Neuronal stem cell (in vitro differentiated cells): ENCODE results near the gene C19orf67.

Source experiments
- DNase-seq: peaks from one replicate; pipeline ENCODE4 v3.0.0-alpha.2; 2013; ENCODE audit warnings: low spot score
- H2AFZ ChIP-seq: one replicate; pipeline ENCODE4 v1.6.1; 2013; ENCODE audit warnings: mild to moderate bottlenecking, low read length, inconsistent platforms
- H2AK5ac ChIP-seq: 2 replicates; pipeline ENCODE4 v1.6.1; 2013; ENCODE audit warnings: low read depth, mild to moderate bottlenecking, inconsistent platforms, low read length, moderate library complexity, mixed read lengths
- H2BK120ac ChIP-seq: 2 replicates; pipeline ENCODE4 v1.6.1; 2013; ENCODE audit warnings: low read depth, mild to moderate bottlenecking, inconsistent platforms, low read length, moderate library complexity, mixed read lengths
- H2BK12ac ChIP-seq: one replicate; pipeline ENCODE4 v1.6.1; 2013; ENCODE audit warnings: low read length, inconsistent platforms
- H2BK15ac ChIP-seq: 2 replicates; pipeline ENCODE4 v1.6.1; 2013; ENCODE audit warnings: mild to moderate bottlenecking, low read length, inconsistent platforms, mixed read lengths
- H2BK5ac ChIP-seq: one replicate; pipeline ENCODE4 v1.6.1; 2013; ENCODE audit warnings: inconsistent platforms, mild to moderate bottlenecking, low read length, moderate library complexity
- H3K14ac ChIP-seq: one replicate; pipeline ENCODE4 v1.6.1; 2013; ENCODE audit warnings: low read length, inconsistent platforms
- H3K18ac ChIP-seq: 2 replicates; pipeline ENCODE4 v1.6.1; 2013; ENCODE audit warnings: low read length, inconsistent platforms
- H3K23ac ChIP-seq: 2 replicates; pipeline ENCODE4 v1.6.1; 2013; ENCODE audit warnings: low read depth, mild to moderate bottlenecking, mixed read lengths, low read length, inconsistent platforms; ENCODE audit not compliant: poor library complexity
- H3K27ac ChIP-seq: replicated peaks from 3 replicates; pipeline ENCODE4 v1.5.1; 2013; ENCODE audit warnings: low read length, inconsistent platforms
- H3K27me3 ChIP-seq, 3 experiments: 2 replicates each; pipeline ENCODE4 v1.6.1; 2013; ENCODE audit warnings: low read length in 3 of 3, mild to moderate bottlenecking in 2 of 3, inconsistent platforms in 1 of 3, low read depth in 1 of 3, mixed read lengths in 1 of 3, moderate library complexity in 1 of 3; ENCODE audit not compliant: control insufficient read depth in 3 of 3, insufficient read depth in 3 of 3
- H3K36me3 ChIP-seq, 2 donors: replicated peaks in 1 of 2; 2 replicates each; pipeline ENCODE4 v1.6.1; 2013; ENCODE audit warnings: low read length in 2 of 2; ENCODE audit not compliant: control insufficient read depth in 2 of 2, insufficient read depth in 2 of 2
- H3K4ac ChIP-seq: 2 replicates; pipeline ENCODE4 v1.6.1; 2013; ENCODE audit warnings: inconsistent platforms, mild to moderate bottlenecking, low read length, moderate library complexity
- H3K4me1 ChIP-seq, 2 donors: 1 replicate in 1 of 2; 2 replicates in 1 of 2; pipeline ENCODE4 v1.6.1; 2013; ENCODE audit warnings: low read length in 2 of 2, low read depth in 1 of 2; ENCODE audit not compliant: control insufficient read depth in 2 of 2, insufficient read depth in 1 of 2
- H3K4me2 ChIP-seq: one replicate; pipeline ENCODE4 v1.6.1; 2013; ENCODE audit warnings: mild to moderate bottlenecking, low read length, inconsistent platforms; ENCODE audit not compliant: insufficient read depth, poor library complexity, severe bottlenecking
- H3K4me3 ChIP-seq, 2 donors: 2 replicates each; pipeline ENCODE4 v1.5.1; 2013; ENCODE audit warnings: low read length in 2 of 2, mild to moderate bottlenecking in 2 of 2, inconsistent platforms in 1 of 2, moderate library complexity in 1 of 2
- H3K79me1 ChIP-seq: one replicate; pipeline ENCODE4 v1.6.1; 2013; ENCODE audit warnings: low read depth, mild to moderate bottlenecking, inconsistent platforms, low read length, moderate library complexity
- H3K9ac ChIP-seq: one replicate; pipeline ENCODE4 v1.6.1; 2013; ENCODE audit warnings: mild to moderate bottlenecking, low read depth, low read length, inconsistent platforms; ENCODE audit not compliant: poor library complexity
- H3K9me3 ChIP-seq, 2 donors: replicated peaks in 1 of 2; 2 replicates each; pipeline versions ENCODE3 to v1.6.1; 2013; ENCODE audit warnings: low read length in 2 of 2, mild to moderate bottlenecking in 2 of 2, inconsistent platforms in 1 of 2, low read depth in 1 of 2, mixed read lengths in 1 of 2, moderate library complexity in 1 of 2; ENCODE audit not compliant: control insufficient read depth in 2 of 2, insufficient read depth in 1 of 2
- H4K8ac ChIP-seq: one replicate; pipeline ENCODE4 v1.6.1; 2013; ENCODE audit warnings: low read depth, mild to moderate bottlenecking, inconsistent platforms, low read length, moderate library complexity
- H4K91ac ChIP-seq: one replicate; pipeline ENCODE4 v1.6.1; 2013; ENCODE audit warnings: low read length, low read depth, mild to moderate bottlenecking, inconsistent platforms; ENCODE audit not compliant: poor library complexity
- WGBS, 2 donors: extraction: QIAGEN DNeasy Blood & Tissue Kit; methylation state at CpG; one replicate each; pipeline ENCODE4 v1.1.7; 2013; ENCODE audit warnings: missing lambda C conversion rate in 2 of 2, mixed read lengths in 1 of 2; ENCODE audit not compliant: insufficient read length in 2 of 2, insufficient replicate concordance in 1 of 2; ENCODE audit errors: extremely low coverage in 2 of 2; 5-methylcytosine and 5-hydroxymethylcytosine counted together

The C19orf67 gene

GRCh38 chr19:14061751-14062557 is 23.6 kb downstream of the C19orf67 start, which contains the start of gene PALM3:
Gene PALM3, minus strand, starts transcription at chr19:14062076. Its CDS starts 96 bp downstream, at chr19:14061980.
- Histone ChIP-seq H3K4me3 (no peak within 1 kb of the TSS), H3K27me3 (peaks cover 0 to 19% (median 14%) of the 10 kb centered on the region in 3 experiments), H3K79me1 (no peaks in the 10 kb centered on the region), H3K9ac (no peak within 1 kb of the TSS), H3K4me1 (peaks cover 3 to 4% of the 10 kb centered on the region in 2 donors), H4K8ac (no peak within 1 kb of the TSS), H2AK5ac (no peak within 1 kb of the TSS), H3K14ac (no peak within 1 kb of the TSS), H2BK5ac (no peak within 1 kb of the TSS), H2BK120ac (no peak within 1 kb of the TSS), H3K27ac (no peak within 1 kb of the TSS), H2BK12ac (no peak within 1 kb of the TSS), H3K36me3 (no peaks in the 10 kb centered on the region), H3K23ac (no peak within 1 kb of the TSS), H2BK15ac (no peak within 1 kb of the TSS), H3K18ac (peak within 1 kb of the TSS; percentile 63), H3K4me2 (no peak within 1 kb of the TSS), H4K91ac (no peak within 1 kb of the TSS), H3K4ac (no peak within 1 kb of the TSS), H3K9me3 (no peaks in the 10 kb centered on the region), H2AFZ (no peak within 1 kb of the TSS)
- no peak for DNase-seq
- no CpG with 5 or more reads among the region's 19 CpGs for WGBS, 2 donors

GRCh38 chr19:14061081-14061749 is 24.4 kb downstream of the C19orf67 start:
- H3K4me2 ChIP-seq = no peak overlapping the region
- H3K14ac ChIP-seq = no peak overlapping the region
- H3K9ac ChIP-seq = no peak overlapping the region
- no peak overlapping the region for H4K8ac ChIP-seq
- H2BK15ac ChIP-seq = no peak overlapping the region
- no peak overlapping the region for H4K91ac ChIP-seq
- no peak overlapping the region for H2AK5ac ChIP-seq
- no peak overlapping the region for H3K4me3 ChIP-seq
- no peak overlapping the region for H3K23ac ChIP-seq
- H2BK12ac ChIP-seq = no peak overlapping the region
- WGBS, 2 donors = no CpG with 5 or more reads among the region's 9 CpGs
- H2BK120ac ChIP-seq = no peak overlapping the region
- H3K36me3 ChIP-seq = no peaks in the 10 kb centered on the region
- no peak overlapping the region for H3K27ac ChIP-seq
- H3K9me3 ChIP-seq = no peaks in the 10 kb centered on the region
- no peak overlapping the region for H3K18ac ChIP-seq
- H3K79me1 ChIP-seq = no peaks in the 10 kb centered on the region
- no peak overlapping the region for H3K4ac ChIP-seq
- H2BK5ac ChIP-seq = no peak overlapping the region
- peaks cover 0 to 26% (median 14%) of the 10 kb centered on the region in 3 experiments for H3K27me3 ChIP-seq
- no peak for DNase-seq
- H2AFZ ChIP-seq = no peak overlapping the region
- peaks cover 3 to 4% of the 10 kb centered on the region in 2 donors for H3K4me1 ChIP-seq

GRCh38 chr19:14059652-14060155 is 25.9 kb downstream of the C19orf67 start:
- DNase-seq = no peak
- Histone ChIP-seq H2BK15ac (no peak overlapping the region), H3K36me3 (no peaks in the 10 kb centered on the region)

GRCh38 chr19:14059093-14059480 is 26.5 kb downstream of the C19orf67 start:
- H4K8ac ChIP-seq = no peak overlapping the region
- H3K36me3 ChIP-seq = no peaks in the 10 kb centered on the region
- H3K27ac ChIP-seq = no peak overlapping the region
- H4K91ac ChIP-seq = no peak overlapping the region
- peaks cover 0 to 28% (median 14%) of the 10 kb centered on the region in 3 experiments for H3K27me3 ChIP-seq
- H2AFZ ChIP-seq = no peak overlapping the region
- H2BK15ac ChIP-seq = no peak overlapping the region
- no peak overlapping the region for H3K4me2 ChIP-seq
- no peak overlapping the region for H3K9ac ChIP-seq
- no peaks in the 10 kb centered on the region for H3K79me1 ChIP-seq
- peaks cover 3 to 4% of the 10 kb centered on the region in 2 donors for H3K4me1 ChIP-seq
- H3K4ac ChIP-seq = no peak overlapping the region
- no peak overlapping the region for H2BK12ac ChIP-seq
- H3K4me3 ChIP-seq = no peak overlapping the region
- peak; percentile 37 for DNase-seq
- no peak overlapping the region for H2BK120ac ChIP-seq
- peak overlapping the region; percentile 54 for H3K18ac ChIP-seq
- peak overlapping the region; percentile 85 for H2AK5ac ChIP-seq
- H2BK5ac ChIP-seq = no peak overlapping the region
- WGBS, 2 donors = no CpG with 5 or more reads among the region's 15 CpGs
- H3K23ac ChIP-seq = no peak overlapping the region
- H3K9me3 ChIP-seq = no peaks in the 10 kb centered on the region
- H3K14ac ChIP-seq = no peak overlapping the region

More at GRCh38 chr19:14059652-14060155, 25.9 kb downstream of the C19orf67 start:
- Histone ChIP-seq H3K4me1 (peaks cover 3 to 4% of the 10 kb centered on the region in 2 donors), H3K4ac (no peak overlapping the region), H3K79me1 (no peaks in the 10 kb centered on the region), H3K4me2 (no peak overlapping the region), H3K9me3 (no peaks in the 10 kb centered on the region), H3K9ac (peak overlapping the region; percentile 53), H3K23ac (no peak overlapping the region), H4K91ac (no peak overlapping the region), H2AK5ac (no peak overlapping the region), H3K27me3 (peaks cover 0 to 28% (median 14%) of the 10 kb centered on the region in 3 experiments), H2AFZ (no peak overlapping the region), H3K27ac (no peak overlapping the region), H3K14ac (no peak overlapping the region), H4K8ac (no peak overlapping the region), H3K18ac (no peak overlapping the region), H2BK120ac (no peak overlapping the region), H2BK5ac (no peak overlapping the region), H3K4me3 (no peak overlapping the region), H2BK12ac (no peak overlapping the region)
- no CpG with 5 or more reads among the region's 8 CpGs for WGBS, 2 donors
